ENCODE data around the gene OSTN.

- TF ChIP-seq POLR2AphosphoS5 (IDR thresholded peaks at IDR 0.05; ENCODE audit: low read depth, low read length) (no peak), ZNF619 (CRISPR knock-in tag; IDR thresholded peaks at IDR 0.05) (no peak)
Measured at GRCh38 chr3:191256405-191256804, 57.4 kb downstream of the OSTN start.

Measured in HepG2 (cell line).